ENCODE results near the gene PRLHR.
"Not testable (repeated sequence)": the region's sequence is repeated elsewhere in the genome, so short reads cannot be mapped to it uniquely, and the experiment has no call there.

The PRLHR gene

GRCh38 chr10:118595598-118596425, at the start of gene PRLHR:
TSS of gene PRLHR (minus strand) at chr10:118595648. CDS start at chr10:118595244, 404 bp downstream.
- DNase-seq (ENCODE audit: low spot score) = peak; percentile 71

GRCh38 chr10:118642228-118642627, 46.8 kb upstream of the PRLHR start:
- no peak for DNase-seq (ENCODE audit: low spot score)

- no peak for DNase-seq (ENCODE audit: low spot score)
Measured at GRCh38 chr10:118638680-118639079, 43.2 kb upstream of the PRLHR start.

- no peak for DNase-seq (ENCODE audit: low spot score)
Measured at GRCh38 chr10:118635674-118636402, 40.4 kb upstream of the PRLHR start.

- DNase-seq (ENCODE audit: low spot score) = no peak
Measured at GRCh38 chr10:118633786-118634185, 38.3 kb upstream of the PRLHR start.

GRCh38 chr10:118629211-118629610, 33.8 kb upstream of the PRLHR start:
- DNase-seq (ENCODE audit: low spot score) = no peak

- no peak for DNase-seq (ENCODE audit: low spot score)
Measured at GRCh38 chr10:118628397-118628796, 32.9 kb upstream of the PRLHR start.

- no peak for DNase-seq (ENCODE audit: low spot score)
Measured at GRCh38 chr10:118626953-118627352, 31.5 kb upstream of the PRLHR start.

GRCh38 chr10:118625504-118625903, 30.1 kb upstream of the PRLHR start:
- no peak for DNase-seq (ENCODE audit: low spot score)

- no peak for DNase-seq (ENCODE audit: low spot score)
Measured at GRCh38 chr10:118624747-118625146, 29.3 kb upstream of the PRLHR start.

- no peak for DNase-seq (ENCODE audit: low spot score)
Measured at GRCh38 chr10:118621304-118621942, 26.0 kb upstream of the PRLHR start.

- not testable (repeated sequence) for DNase-seq (ENCODE audit: low spot score)
Measured at GRCh38 chr10:118613863-118614262, 18.4 kb upstream of the PRLHR start.

- no peak for DNase-seq (ENCODE audit: low spot score)
Measured at GRCh38 chr10:118610577-118610976, 15.1 kb upstream of the PRLHR start.

GRCh38 chr10:118607768-118608354, 12.4 kb upstream of the PRLHR start:
- no peak for DNase-seq (ENCODE audit: low spot score)

- no peak for DNase-seq (ENCODE audit: low spot score)
Measured at GRCh38 chr10:118605694-118606093, 10.2 kb upstream of the PRLHR start.

- no peak for DNase-seq (ENCODE audit: low spot score)
Measured at GRCh38 chr10:118596426-118597124, 1.1 kb upstream of the PRLHR start.

- no peak for DNase-seq (ENCODE audit: low spot score)
Measured at GRCh38 chr10:118595064-118595420, 406 bp downstream of the PRLHR start.

- peak; percentile 74 for DNase-seq (ENCODE audit: low spot score)
Measured at GRCh38 chr10:118594392-118595063, 920 bp downstream of the PRLHR start.

- no peak for DNase-seq (ENCODE audit: low spot score)
Measured at GRCh38 chr10:118592675-118593330, 2.6 kb downstream of the PRLHR start.

- no peak for DNase-seq (ENCODE audit: low spot score)
Measured at GRCh38 chr10:118590334-118590733, 5.1 kb downstream of the PRLHR start.
